ENCODE measurements around the gene NOXRED1.

- no peak for TF ChIP-seq CTCF (IDR thresholded peaks at IDR 0.05)
- TF ChIP-seq POLR2A (IDR thresholded peaks at IDR 0.05): no peak
These were observed 1.5 kb upstream of the NOXRED1 start for GRCh38 chr14:77424862-77425261.

Measured in heart left ventricle (tissue), 13 donors.